GM12864 (cell line): ENCODE data around the gene FJX1.

ENCODE experiments used
- DNase-seq: peaks from one replicate; pipeline ENCODE4 v3.0.0-alpha.2; 2011; ENCODE audit warnings: low read depth
- H3K4me3 ChIP-seq: 2 replicates; pipeline ENCODE4 v1.5.1; 2011; ENCODE audit warnings: mild to moderate bottlenecking, low read depth, low read length, control low read depth
- CTCF ChIP-seq: IDR thresholded peaks from 2 replicates; pipeline ENCODE4 v1.5.1; 2011; ENCODE audit warnings: low read depth, mild to moderate bottlenecking, moderate library complexity, low read length, control low read depth, inconsistent platforms; ENCODE audit errors: missing control alignments

Gene FJX1

GRCh38 chr11:35620795-35621194 lies 2.5 kb downstream of the FJX1 start:
- TF ChIP-seq CTCF = no peak
- no peak for DNase-seq
- H3K4me3 ChIP-seq = no peak overlapping the region

GRCh38 chr11:35621620-35622019 lies 3.4 kb downstream of the FJX1 start:
- no peak overlapping the region for H3K4me3 ChIP-seq

GRCh38 chr11:35622070-35622469 lies 3.8 kb downstream of the FJX1 start:
- no peak for TF ChIP-seq CTCF
- no peak for DNase-seq
- H3K4me3 ChIP-seq = no peak overlapping the region

More at GRCh38 chr11:35621620-35622019, 3.4 kb downstream of the FJX1 start:
- no peak for TF ChIP-seq CTCF
- DNase-seq = no peak

- no peak for TF ChIP-seq CTCF
- DNase-seq = no peak
- no peak overlapping the region for H3K4me3 ChIP-seq
These were observed 5.4 kb downstream of the FJX1 start for GRCh38 chr11:35623621-35624168.

GRCh38 chr11:35624316-35624715 lies 6.1 kb downstream of the FJX1 start:
- no peak for TF ChIP-seq CTCF
- no peak overlapping the region for H3K4me3 ChIP-seq
- no peak for DNase-seq

GRCh38 chr11:35624781-35625180 lies 6.5 kb downstream of the FJX1 start:
- no peak for DNase-seq
- H3K4me3 ChIP-seq = no peak overlapping the region
- no peak for TF ChIP-seq CTCF

- no peak overlapping the region for H3K4me3 ChIP-seq
- DNase-seq = no peak
- TF ChIP-seq CTCF = no peak
These were observed 8.2 kb downstream of the FJX1 start for GRCh38 chr11:35626501-35626900.
